CD4-positive, alpha-beta T cell treated with Interleukin-4 for 4 hours (primary cell): ENCODE measurements around the gene DNTT.
A peak's percentile ranks its signal among the peaks of the same experiment; 100 is the strongest.
"Not testable (repeated sequence)": the region's sequence is repeated elsewhere in the genome, so short reads cannot be mapped to it uniquely, and the experiment has no call there.

ENCODE experiments used
- DNase-seq: peaks from one replicate; pipeline ENCODE4 v3.0.0-alpha.2; 2020

Gene DNTT

DNA sequence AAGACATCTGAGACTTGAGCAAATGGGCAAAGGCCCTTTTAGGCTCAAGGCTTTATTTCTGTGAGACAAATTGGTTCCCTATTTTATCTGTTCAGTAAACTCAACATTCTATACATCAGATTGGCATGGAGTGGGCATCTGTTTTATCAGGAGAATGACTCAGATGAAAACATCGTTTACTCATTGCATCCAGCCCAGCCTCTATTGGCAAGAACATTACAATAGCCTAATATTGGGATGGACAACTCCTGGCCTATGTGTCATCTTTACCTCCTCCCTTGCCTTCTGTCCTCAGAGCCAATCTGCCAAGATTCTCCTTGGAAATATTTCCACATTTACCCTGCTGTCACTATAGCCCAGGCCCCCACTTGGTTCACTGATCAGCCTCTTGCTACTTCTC is 27.4 kb upstream of the DNTT start:
- no peak for DNase-seq

GRCh38 chr10:96279191-96279641 is 25.0 kb upstream of the DNTT start:
- no peak for DNase-seq

DNA sequence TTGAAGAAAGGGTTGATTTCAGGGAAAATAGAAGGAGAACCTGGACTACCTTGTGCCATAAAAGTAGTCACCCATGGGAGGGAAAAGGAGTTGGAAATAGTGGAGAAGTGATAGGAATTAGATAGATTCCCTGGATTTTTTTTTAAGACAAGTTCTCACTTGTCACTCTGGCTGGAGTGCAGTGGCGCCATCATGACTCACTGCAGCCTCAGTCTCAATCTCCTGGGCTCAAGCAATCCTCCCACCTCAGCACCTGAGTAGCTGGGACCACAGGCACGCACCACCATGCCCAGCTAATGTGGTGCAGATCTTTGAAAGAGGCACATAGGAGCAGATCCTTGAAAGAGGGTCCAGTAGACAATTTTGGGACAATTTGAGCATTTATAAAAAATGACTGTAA is 23.4 kb upstream of the DNTT start:
- DNase-seq: no peak

GRCh38 chr10:96281444-96282029 is 22.7 kb upstream of the DNTT start:
- DNase-seq: no peak

DNA sequence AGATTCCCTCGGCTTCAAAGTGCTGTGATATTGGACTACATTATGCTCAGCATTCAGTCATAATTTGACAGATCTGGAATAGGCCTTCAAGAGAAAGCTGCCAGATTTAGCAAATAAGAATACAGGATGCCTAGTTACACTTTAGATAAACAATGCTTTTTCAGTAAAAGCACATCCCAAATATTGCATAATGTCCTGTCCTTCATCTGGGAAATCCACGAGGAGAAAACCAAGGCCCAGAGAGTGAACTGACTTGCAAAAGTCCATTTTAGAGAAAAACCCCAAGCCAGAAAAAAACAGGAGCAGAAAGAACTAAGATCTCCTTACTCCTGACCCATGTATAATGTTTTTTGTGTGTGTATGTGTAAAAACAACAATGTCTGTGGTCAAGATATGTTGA is 20.9 kb upstream of the DNTT start:
- DNase-seq: no peak

DNA sequence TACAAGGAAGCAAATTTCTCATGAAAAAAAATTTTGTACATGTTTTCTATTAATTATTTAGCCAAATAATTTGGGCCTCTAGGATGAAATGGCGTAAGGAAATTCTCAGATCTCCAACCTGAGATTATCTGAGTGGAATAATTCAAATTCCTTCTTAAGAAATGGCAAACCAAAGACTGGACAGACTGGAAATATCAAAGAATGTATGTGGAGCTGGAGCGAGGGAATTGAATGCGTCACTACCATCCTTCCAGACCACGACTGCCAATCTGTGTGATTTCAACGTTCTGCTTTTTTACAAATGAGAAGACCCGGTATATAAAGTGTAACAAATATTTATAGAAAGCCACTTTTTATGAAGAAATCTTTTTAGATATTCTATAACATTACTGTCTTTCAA is 20.5 kb upstream of the DNTT start:
- no peak for DNase-seq

DNA sequence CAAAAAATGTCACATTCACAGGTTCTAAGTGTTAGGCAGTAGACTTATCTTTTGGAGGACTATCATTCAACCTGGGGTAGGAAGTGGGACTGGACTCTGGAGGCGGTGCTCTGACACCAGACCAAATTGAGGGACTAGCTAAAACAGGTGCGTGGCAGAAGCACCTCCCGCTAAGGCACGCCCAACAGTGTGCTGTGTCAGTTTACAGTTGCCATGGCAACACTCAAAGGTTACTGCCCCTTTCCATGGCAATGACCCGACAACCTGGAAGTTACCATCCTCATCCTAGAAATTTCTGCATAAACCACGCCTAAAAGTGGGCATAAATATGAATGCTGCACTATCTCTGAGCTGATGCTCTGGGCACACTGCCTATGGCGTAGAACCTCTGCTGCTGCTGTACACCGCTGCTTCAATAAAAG is 18.9 kb upstream of the DNTT start:
- no peak for DNase-seq

DNA sequence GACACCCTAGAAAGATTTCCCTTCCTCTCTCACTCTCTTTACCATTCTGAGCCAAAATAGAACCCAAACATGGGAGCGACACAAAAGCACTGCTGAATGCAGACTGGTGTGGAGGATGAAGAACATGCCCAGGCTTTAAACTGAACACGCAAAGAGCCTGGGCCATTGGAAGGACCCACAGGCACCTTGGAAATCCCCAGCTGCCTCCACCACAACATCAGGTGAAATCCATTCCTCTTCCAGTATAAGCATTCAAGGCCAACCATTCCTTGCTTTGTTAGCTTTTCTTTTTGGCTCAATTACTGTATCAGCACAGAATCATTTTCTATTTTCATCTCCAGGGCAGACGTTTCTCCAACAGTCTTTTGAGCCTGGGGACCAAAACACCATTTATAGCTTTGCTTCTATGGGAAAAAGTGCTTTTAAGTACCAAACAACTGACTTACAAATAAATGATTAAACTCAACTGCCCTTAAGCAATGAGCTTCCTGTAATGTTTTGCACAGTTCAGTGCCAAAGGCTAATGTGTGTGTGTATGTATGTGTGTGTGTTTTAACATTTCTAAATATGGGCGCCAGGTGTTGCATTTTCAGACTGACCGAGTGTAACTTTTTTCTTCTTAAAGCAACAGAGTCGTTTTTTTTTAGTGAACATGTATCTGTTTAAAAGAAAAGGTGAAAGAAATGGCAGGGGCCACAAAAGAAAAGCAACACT is 16.7 kb upstream of the DNTT start:
- no peak for DNase-seq

- no peak for DNase-seq
Observed at GRCh38 chr10:96288151-96288621, 16.0 kb upstream of the DNTT start.

- DNase-seq: no peak
Observed at GRCh38 chr10:96289218-96289910, 14.9 kb upstream of the DNTT start.

DNA sequence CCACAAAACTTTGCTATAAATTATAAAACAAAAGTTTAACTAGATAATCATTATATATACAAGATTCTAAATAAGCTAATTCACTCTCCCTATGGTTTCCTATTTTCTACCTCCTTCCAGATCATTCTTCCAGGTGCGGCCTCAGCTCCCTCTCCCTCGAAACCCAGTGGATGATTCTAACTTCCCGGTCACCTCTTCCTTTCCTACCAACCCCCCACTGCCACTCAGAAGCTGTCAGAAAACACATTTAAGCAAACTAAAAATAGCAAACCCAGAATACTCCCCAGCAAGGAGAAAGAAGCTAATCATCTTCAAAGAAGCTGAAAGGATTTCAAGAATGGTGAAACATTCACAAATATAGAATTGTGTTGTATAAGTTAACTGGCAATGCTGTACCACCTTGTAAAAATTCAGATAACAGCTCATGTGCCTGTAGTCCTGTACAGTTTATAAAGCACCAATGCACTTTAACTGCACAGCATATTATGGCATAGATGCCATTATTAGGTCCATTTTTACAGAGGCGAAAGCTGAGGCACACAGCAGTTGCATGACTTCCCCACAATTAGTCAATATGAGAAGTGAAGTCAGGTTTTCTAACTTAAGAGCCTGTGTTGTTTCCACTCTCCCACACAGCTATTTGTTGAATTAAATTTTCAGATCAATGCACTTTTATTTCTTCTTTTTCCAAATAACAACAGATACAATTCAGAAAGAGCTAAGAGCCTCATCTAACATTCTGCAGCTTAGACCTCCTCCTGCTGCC is 13.7 kb upstream of the DNTT start:
- no peak for DNase-seq

- peak; percentile 11 for DNase-seq
Observed at GRCh38 chr10:96292971-96293920, 11.0 kb upstream of the DNTT start.

DNA sequence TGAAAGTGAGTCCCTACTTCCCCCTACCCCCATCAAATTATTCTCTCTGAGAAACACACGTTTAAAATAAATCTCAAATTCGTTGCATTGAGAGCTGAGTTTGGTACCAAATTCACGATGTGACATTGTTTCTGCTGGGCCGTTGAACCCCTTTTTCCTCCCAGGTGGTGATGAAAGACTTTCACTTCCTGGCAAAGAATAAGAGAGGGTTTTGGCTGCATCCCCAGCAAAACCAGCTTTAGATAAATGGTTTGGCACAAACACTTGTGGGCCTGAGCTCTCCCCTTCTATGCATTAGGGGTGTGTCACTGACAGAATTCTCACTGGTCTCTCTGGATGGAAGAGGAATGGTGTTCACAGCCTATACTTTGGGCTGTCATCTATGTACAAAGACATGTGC is 8.8 kb upstream of the DNTT start:
- no peak for DNase-seq

DNA sequence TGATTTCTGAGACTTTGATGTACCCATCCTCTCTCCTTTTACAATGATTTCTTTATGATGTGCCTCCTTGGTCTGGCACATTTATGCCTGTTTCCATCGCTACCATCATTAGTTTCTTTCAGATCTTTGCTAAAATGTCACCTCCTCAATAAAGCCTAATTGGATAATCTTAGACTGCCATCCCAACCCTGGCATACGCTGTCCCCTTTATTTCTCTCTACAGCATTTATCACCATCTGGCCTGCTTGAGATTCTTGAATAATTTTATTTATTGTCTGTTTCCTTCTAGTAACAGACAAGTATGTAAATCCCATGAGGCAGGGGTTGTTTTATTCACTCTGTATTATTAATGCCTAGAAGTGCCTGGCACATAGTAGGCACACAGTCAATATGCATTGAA is 6.7 kb upstream of the DNTT start:
- DNase-seq: no peak

DNA sequence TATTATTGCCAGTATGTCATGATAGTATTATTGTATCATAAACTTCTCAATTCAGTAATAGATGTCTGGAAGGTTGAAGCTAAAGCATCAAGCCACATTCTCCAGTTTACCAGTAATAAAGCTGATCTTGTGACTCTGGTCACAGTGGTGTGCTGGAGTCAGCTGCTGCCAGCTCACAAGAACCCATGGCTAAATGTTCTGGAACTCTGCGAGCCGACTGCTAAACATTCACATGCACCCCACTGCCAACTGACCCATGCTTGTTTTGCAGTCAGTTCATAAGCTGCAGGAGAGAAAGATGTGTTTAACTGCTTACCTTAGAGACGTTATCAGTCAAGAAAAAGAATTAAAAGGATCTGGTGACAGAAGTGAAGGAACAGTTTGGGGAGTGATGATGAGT is 5.9 kb upstream of the DNTT start:
- DNase-seq: no peak

GRCh38 chr10:96299383-96299782 is 4.9 kb upstream of the DNTT start:
- no peak for DNase-seq

DNA sequence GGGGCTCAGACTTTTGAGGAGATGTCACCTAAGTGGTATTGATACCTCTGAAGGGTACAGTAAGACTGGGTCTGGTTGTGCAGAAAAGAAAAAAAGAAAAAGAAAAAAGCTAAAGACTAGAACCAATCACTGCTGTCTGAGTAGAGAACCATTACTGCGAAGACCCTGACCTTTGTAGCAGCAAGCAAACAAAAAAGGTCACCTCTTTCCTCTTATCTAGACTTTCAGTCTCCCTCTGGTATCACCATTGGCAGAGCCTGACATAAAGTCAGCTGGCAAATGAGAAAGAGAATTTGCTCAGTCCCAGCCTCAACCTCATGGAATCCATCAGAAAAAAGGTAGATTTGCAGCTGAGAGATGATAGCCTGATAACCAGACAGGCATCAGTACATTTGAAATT is 2.6 kb upstream of the DNTT start:
- DNase-seq: no peak

DNA sequence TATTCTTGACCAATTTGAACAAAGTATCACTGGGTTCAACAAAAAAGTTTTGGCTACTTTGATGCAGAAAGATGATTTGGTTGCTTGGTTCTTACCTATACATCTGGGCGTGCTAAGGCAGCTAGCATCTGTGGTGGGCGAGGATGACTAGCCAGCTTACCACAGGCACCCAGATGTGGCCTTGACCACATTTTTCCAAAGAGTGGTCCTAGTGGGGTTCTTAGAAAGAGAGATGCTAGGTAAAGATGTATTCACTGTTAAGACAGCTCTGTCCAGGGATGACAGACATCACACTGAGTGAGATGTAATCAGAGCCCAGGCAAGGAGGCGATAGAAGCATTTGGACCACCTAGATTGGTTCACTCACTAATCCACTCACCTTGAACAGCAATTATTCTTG is 785 bp downstream of the DNTT start:
- no peak for DNase-seq

DNA sequence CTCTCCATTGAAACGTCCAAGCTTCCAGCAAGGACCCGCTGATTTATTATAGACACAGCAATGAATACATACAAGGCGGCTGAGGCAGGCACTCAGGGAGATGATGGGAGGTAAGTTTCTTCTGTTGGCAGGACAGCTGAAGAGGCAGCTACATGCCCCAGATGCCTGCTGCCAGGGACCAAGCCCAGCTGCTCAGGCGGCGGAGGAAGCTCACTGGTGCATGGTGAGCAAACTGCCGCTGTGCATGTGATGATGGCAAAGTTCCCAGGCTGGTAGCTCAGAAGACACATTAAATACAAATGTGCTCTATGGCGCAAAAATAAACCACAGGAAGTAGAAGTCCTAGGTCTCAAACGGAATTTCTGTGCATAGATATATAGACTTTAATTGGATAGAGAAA is 2.3 kb downstream of the DNTT start:
- DNase-seq: no peak

DNA sequence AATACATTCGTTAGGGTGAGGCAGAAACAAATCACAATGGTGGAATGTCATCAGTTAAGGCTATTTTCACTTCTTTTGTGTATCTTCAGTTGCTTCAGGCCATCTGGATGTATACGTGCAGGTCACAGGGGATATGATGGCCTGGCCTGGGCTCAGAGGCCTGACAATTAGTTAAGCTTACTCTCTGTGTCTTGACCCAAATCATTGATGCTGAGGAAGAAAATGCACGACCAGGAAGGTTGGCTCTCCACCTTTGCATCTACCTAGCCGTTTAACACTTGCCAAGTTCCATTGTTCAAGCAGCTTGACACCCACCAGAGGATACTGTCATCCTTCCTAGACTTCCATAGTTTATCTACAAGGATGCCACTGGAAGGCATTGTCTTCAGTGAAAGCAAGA is 4.6 kb downstream of the DNTT start:
- DNase-seq: not testable (repeated sequence)

DNA sequence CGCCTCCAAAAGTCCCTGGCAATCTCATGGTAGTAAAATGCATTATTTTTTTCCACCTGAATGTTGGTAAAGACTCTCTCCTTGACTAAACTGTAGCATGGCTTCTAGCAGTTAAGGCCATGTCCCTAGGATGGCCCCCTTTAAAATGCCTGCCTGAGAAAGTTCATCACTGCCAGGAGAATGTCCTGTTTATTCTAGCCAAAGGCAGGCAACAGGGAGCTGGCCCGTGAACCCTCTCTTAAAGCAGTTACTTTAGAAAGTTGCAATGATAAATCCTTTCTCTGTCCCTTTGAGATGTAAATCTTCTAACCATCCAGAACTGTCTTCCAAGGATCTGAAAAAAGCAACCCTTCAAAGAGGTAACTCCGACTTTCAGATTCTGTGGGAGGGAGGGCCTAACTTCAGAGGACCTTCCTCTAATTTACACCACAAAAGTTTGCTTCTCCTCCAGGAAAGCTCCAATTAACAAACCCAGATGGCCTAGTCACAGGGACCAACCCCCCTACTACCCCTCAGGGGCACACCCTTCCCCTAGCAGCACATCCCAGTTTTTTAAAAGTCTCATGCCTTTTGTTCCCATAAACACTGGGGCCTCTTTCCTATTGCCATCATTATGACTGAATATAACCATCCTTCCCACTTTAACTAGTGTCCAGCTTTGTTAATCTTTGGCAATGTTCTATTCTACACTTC is 5.5 kb downstream of the DNTT start:
- DNase-seq: no peak

GRCh38 chr10:96310321-96310669 is 6.1 kb downstream of the DNTT start:
- DNase-seq: no peak
